H1 (cell line): Measurements from ENCODE around the gene KRTAP15-1. TPM values are rescaled to one million over a fixed set of nuclear protein-coding genes. Genes with fewer than 3 reads are reported as not detected.

Experiments used
- CTCF ChIA-PET: fragments of 300-600 bp; sonication (Branson Sonifier 250); formaldehyde crosslinking; loops from one replicate; lab custom pipeline; 2021; ENCODE audit not compliant: partially characterized antibody; lab: Charles Lee
- POLR2A ChIA-PET: fragments of 300-600 bp; sonication (Branson Sonifier 250); formaldehyde crosslinking; loops from one replicate; lab custom pipeline; 2021; ENCODE audit warnings: inconsistent platforms; ENCODE audit not compliant: partially characterized antibody; lab: Charles Lee
- DNase-seq, 2 experiments: peaks; one replicate each; pipeline versions ENCODE4 v3.0.0 to v3.0.0-alpha.2; 2010 to 2022; ENCODE audit warnings: low spot score in 2 of 2, low read depth in 1 of 2, mixed read lengths in 1 of 2
- FAIRE-seq: peaks from 2 replicates; lab custom pipeline; 2011; peaks lifted over from hg19 to GRCh38; lab: Jason Lieb, UNC
- H2AFZ ChIP-seq: 2 replicates; pipeline ENCODE4 v1.8.1; 2012; ENCODE audit warnings: low read length, inconsistent platforms
- H2AK5ac ChIP-seq: 2 replicates; pipeline ENCODE4 v1.6.1; 2013; ENCODE audit warnings: low read depth, low read length
- H2BK120ac ChIP-seq: replicated peaks from 2 replicates; pipeline ENCODE3; 2013; ENCODE audit warnings: low read depth, low read length, inconsistent platforms
- H2BK12ac ChIP-seq: 2 replicates; pipeline ENCODE4 v1.6.1; 2013; ENCODE audit warnings: low read depth, low read length
- H2BK15ac ChIP-seq: 2 replicates; pipeline ENCODE4 v1.6.1; 2013; ENCODE audit warnings: low read length
- H2BK20ac ChIP-seq: 2 replicates; pipeline ENCODE4 v1.6.1; 2013; ENCODE audit warnings: low read length
- H2BK5ac ChIP-seq: 2 replicates; pipeline ENCODE4 v1.6.1; 2013; ENCODE audit warnings: low read depth, low read length
- H3K14ac ChIP-seq: 2 replicates; pipeline ENCODE4 v1.6.1; 2013; ENCODE audit warnings: inconsistent platforms; ENCODE audit not compliant: insufficient read length
- H3K18ac ChIP-seq: 2 replicates; pipeline ENCODE4 v1.6.1; 2013; ENCODE audit warnings: low read length; ENCODE audit errors: extremely low read depth
- H3K23ac ChIP-seq: 2 replicates; pipeline ENCODE4 v1.6.1; 2013; ENCODE audit warnings: inconsistent platforms; ENCODE audit not compliant: insufficient read length
- H3K23me2 ChIP-seq: 2 replicates; pipeline ENCODE4 v1.6.1; 2013; ENCODE audit warnings: low read depth, low read length
- H3K27ac ChIP-seq: 2 replicates; pipeline ENCODE4 v1.6.1; 2011; ENCODE audit warnings: low read depth, low read length, inconsistent platforms
- H3K27me3 ChIP-seq, 4 experiments: replicated peaks in 1 of 4; 1 replicate in 1 of 4; 2 replicates in 3 of 4; pipeline versions ENCODE4 v1.6.1 to v1.8.1; 2011 to 2013; ENCODE audit warnings: low read length in 3 of 4, mild to moderate bottlenecking in 3 of 4, inconsistent platforms in 2 of 4, mixed read lengths in 2 of 4, moderate library complexity in 1 of 4; ENCODE audit not compliant: control insufficient read depth in 3 of 4, insufficient read depth in 3 of 4; ENCODE audit errors: extremely low read depth in 1 of 4
- H3K36me3 ChIP-seq, 4 experiments: 2 replicates each; pipeline versions ENCODE4 v1.6.1 to v1.8.1; 2011 to 2013; ENCODE audit warnings: mild to moderate bottlenecking in 4 of 4, low read length in 3 of 4, moderate library complexity in 2 of 4, control low read depth in 1 of 4, inconsistent platforms in 1 of 4; ENCODE audit not compliant: insufficient read depth in 4 of 4, control insufficient read depth in 2 of 4
- H3K4ac ChIP-seq: replicated peaks from 2 replicates; pipeline ENCODE3; 2013; ENCODE audit warnings: low read length, low read depth, mixed read lengths, inconsistent platforms; ENCODE audit not compliant: insufficient read length
- H3K4me1 ChIP-seq, 4 experiments: replicated peaks in 1 of 4; 1 replicate in 1 of 4; 2 replicates in 3 of 4; pipeline versions ENCODE4 v1.6.1 to v1.8.1; 2011 to 2013; ENCODE audit warnings: low read length in 3 of 4, inconsistent platforms in 2 of 4, mixed read lengths in 1 of 4; ENCODE audit not compliant: insufficient read depth in 4 of 4, control insufficient read depth in 3 of 4
- H3K4me2 ChIP-seq, 2 experiments: 2 replicates each; pipeline versions ENCODE4 v1.6.1 to v1.8.1; 2011 to 2013; ENCODE audit warnings: low read depth in 2 of 2, low read length in 2 of 2, control low read depth in 1 of 2, inconsistent platforms in 1 of 2, mild to moderate bottlenecking in 1 of 2; ENCODE audit not compliant: insufficient read depth in 1 of 2
- H3K4me3 ChIP-seq, 4 experiments: fragments of 200-600, 300-600 bp in 1 of 4; sonication (generic), shearing (Covaris generic), sonication (Bioruptor Twin) in 1 of 4; 2 replicates each; pipeline versions ENCODE4 v1.5.1 to v1.8.1; 2011 to 2016; ENCODE audit warnings: low read length in 4 of 4, low read depth in 3 of 4, control low read depth in 2 of 4, inconsistent platforms in 2 of 4, mild to moderate bottlenecking in 2 of 4, mixed read lengths in 1 of 4, moderate library complexity in 1 of 4; ENCODE audit not compliant: insufficient read depth in 2 of 4; ENCODE audit errors: extremely low read depth in 1 of 4
- H3K56ac ChIP-seq: replicated peaks from 2 replicates; pipeline ENCODE3; 2013; ENCODE audit warnings: low read depth, mild to moderate bottlenecking, mixed read lengths, low read length, inconsistent platforms; ENCODE audit not compliant: insufficient read length
- H3K79me1 ChIP-seq: 2 replicates; pipeline ENCODE4 v1.6.1; 2013; ENCODE audit warnings: low read depth, low read length, control low read depth
- H3K79me2 ChIP-seq, 2 experiments: 2 replicates each; pipeline versions ENCODE4 v1.6.1 to v1.8.1; 2012 to 2013; ENCODE audit warnings: low read length in 2 of 2, mild to moderate bottlenecking in 2 of 2, inconsistent platforms in 1 of 2; ENCODE audit not compliant: insufficient read depth in 2 of 2, control insufficient read depth in 1 of 2
- H3K9ac ChIP-seq, 4 experiments: replicated peaks in 1 of 4; 1 replicate in 1 of 4; 2 replicates in 3 of 4; pipeline versions ENCODE4 v1.6.1 to v1.8.1; 2011 to 2013; ENCODE audit warnings: low read depth in 3 of 4, low read length in 3 of 4, control low read depth in 2 of 4, mild to moderate bottlenecking in 2 of 4, moderate library complexity in 2 of 4, inconsistent platforms in 1 of 4; ENCODE audit errors: extremely low read depth in 1 of 4
- H3K9me3 ChIP-seq, 2 experiments: 2 replicates each; pipeline versions ENCODE4 v1.6.1 to v1.8.1; 2012 to 2013; ENCODE audit warnings: mild to moderate bottlenecking in 2 of 2, moderate library complexity in 2 of 2, control low read depth in 1 of 2, inconsistent platforms in 1 of 2, low read depth in 1 of 2, low read length in 1 of 2, mixed read lengths in 1 of 2; ENCODE audit not compliant: insufficient read depth in 2 of 2
- H4K20me1 ChIP-seq, 2 experiments: replicated peaks in 1 of 2; 2 replicates each; pipeline versions ENCODE3 to v1.8.1; 2011 to 2013; ENCODE audit warnings: inconsistent platforms in 2 of 2, low read length in 2 of 2, mild to moderate bottlenecking in 1 of 2; ENCODE audit not compliant: insufficient read depth in 2 of 2, control insufficient read depth in 1 of 2
- H4K5ac ChIP-seq: 2 replicates; pipeline ENCODE4 v1.6.1; 2013; ENCODE audit warnings: low read length, low read depth, mixed read lengths, inconsistent platforms; ENCODE audit not compliant: insufficient read length
- H4K8ac ChIP-seq: 2 replicates; pipeline ENCODE4 v1.8.0; 2013; ENCODE audit warnings: mild to moderate bottlenecking, moderate library complexity, low read length, inconsistent platforms; ENCODE audit not compliant: insufficient read depth; ENCODE audit errors: extremely low read depth
- H4K91ac ChIP-seq: replicated peaks from 2 replicates; pipeline ENCODE3; 2013; ENCODE audit warnings: low read length, mixed read lengths, inconsistent platforms; ENCODE audit not compliant: insufficient read length
- PHF8 ChIP-seq: fragments of 200-600 bp; sonication (generic); conservative IDR thresholded peaks from 2 replicates; pipeline ENCODE4 v1.7.1; 2012; ENCODE audit warnings: low read depth, mild to moderate bottlenecking, inconsistent platforms, low read length, moderate library complexity
- RAD21 ChIP-seq, 2 experiments: IDR thresholded peaks in 1 of 2; conservative IDR thresholded peaks in 1 of 2; 2 replicates each; pipeline ENCODE4 v1.6.1; 2011; ENCODE audit warnings: low read depth in 2 of 2, low read length in 2 of 2, improper control_type of control experiment in 1 of 2, inconsistent platforms in 1 of 2, mild to moderate bottlenecking in 1 of 2, moderate library complexity in 1 of 2
- YY1 ChIP-seq: IDR thresholded peaks from 2 replicates; pipeline ENCODE4 v1.6.1; 2011; ENCODE audit warnings: low read depth, mild to moderate bottlenecking, low read length
- WGBS, 2 experiments: shearing (Covaris generic) in 1 of 2; methylation state at CpG; one replicate each; pipeline versions ENCODE4 v1.1.6 to v1.1.7; 2013 to 2015; ENCODE audit warnings: low lambda C conversion rate in 2 of 2, mixed read lengths in 2 of 2, inconsistent platforms in 1 of 2, low coverage in 1 of 2, missing lambda C conversion rate in 1 of 2; ENCODE audit not compliant: insufficient replicate concordance in 2 of 2, insufficient coverage in 1 of 2, insufficient read length in 1 of 2; ENCODE audit errors: extremely low coverage in 1 of 2, missing lambda C conversion rate in 1 of 2; 5-methylcytosine and 5-hydroxymethylcytosine counted together
- polyA plus RNA-seq, 7 experiments: library from polyadenylated mRNA; depleted of rRNA in 3 of 7; stranded (reverse) in 5 of 7; unstranded in 2 of 7; fragments of >200 nt in 5 of 7; fragments of 200-250 nt in 2 of 7; gene quantifications; 1 replicate in 5 of 7; 2 replicates in 1 of 7; 4 replicates in 1 of 7; pipeline versions ENCODE4 v1.2.1 to v1.2.3, GENCODE V29; 2011 to 2013; ENCODE audit warnings: missing spikeins in 2 of 7, mixed read lengths in 2 of 7
- total RNA-seq: library from RNA; stranded (reverse); fragmentation: NEBNext Ultra II Directional; extraction: Animal tissue kit (Norgen Biotek cat#: 25700); gene quantifications from 2 replicates; pipeline ENCODE4 v1.2.1, GENCODE V29; 2021
- TF ChIP-seq, protein P1 (sequence below): IDR thresholded peaks from 2 replicates; pipeline ENCODE4 v1.6.1; 2012; ENCODE audit warnings: inconsistent platforms
- TF ChIP-seq, protein P2 (sequence below), 3 experiments: IDR thresholded peaks; 1 replicate in 2 of 3; 2 replicates in 1 of 3; pipeline versions ENCODE4 v1.5.1 to v1.6.1; 2011; ENCODE audit warnings: low read length in 3 of 3, mild to moderate bottlenecking in 3 of 3, inconsistent platforms in 2 of 3, low read depth in 1 of 3, moderate library complexity in 1 of 3; ENCODE audit not compliant: insufficient read depth in 1 of 3; ENCODE audit errors: control extremely low read depth in 1 of 3

Gene KRTAP15-1
- total and polyA plus RNA-seq, 2 of the 8 experiments (the other 6 are each of a cell fraction or from before 2014, with no cell fraction given): not detected

DNA sequence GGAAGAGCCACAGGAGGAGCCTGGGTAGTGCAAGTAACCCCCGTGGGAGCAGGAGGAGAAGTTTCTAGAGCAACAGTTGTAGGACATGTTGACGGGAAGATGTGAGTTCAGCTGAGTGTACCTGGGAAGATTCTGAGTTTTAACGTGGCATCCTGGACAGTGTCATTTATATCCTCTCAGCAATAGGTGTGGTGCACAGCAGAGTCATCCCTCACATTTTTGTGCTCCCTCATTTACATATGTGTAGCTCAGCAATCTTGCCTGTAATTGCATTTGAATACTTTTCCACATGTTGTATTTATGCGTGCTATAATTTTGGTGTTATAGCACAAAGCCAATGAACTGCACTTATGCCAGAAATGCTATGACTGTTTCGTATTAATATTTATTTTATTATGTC, 14.2 kb upstream of the KRTAP15-1 start, which contains the start of gene KRTAP13-3:
Gene KRTAP13-3, minus strand, starts transcription at position 101 of the 400 bp plus-strand sequence. Its CDS starts 14 bp downstream, at position 87.
- H2BK120ac ChIP-seq: peak within 1 kb of the TSS; percentile 16
- H4K8ac ChIP-seq: no peak within 1 kb of the TSS
- DNase-seq (no peak), FAIRE-seq (no peak)
- peak within 1 kb of the TSS; percentile 9 for H3K4ac ChIP-seq
- H3K27ac ChIP-seq: no peak within 1 kb of the TSS
- peaks cover 2 to 15% (median 6%) of the 10 kb centered on the region in 4 experiments; a peak in 5 of 7 replicates for H3K4me1 ChIP-seq
- ChIA-PET CTCF (interaction anchor here (1.2 to 1.5 kb wide), 2 partner anchors 16 to 19 kb away, joined by 3 to 5 read pairs; no protein-coding TSS in a partner anchor), POLR2A (no interaction called here)
- H4K91ac ChIP-seq: peak within 1 kb of the TSS; percentile 39
- 82% methylated on average over 5 of the region's 5 CpGs; no CpG with 5 or more reads in 1 of the 2 experiments for WGBS, 2 experiments
- H3K9ac ChIP-seq: no peak within 1 kb of the TSS
- H3K14ac ChIP-seq: no peak within 1 kb of the TSS
- H3K4me2 ChIP-seq: peak within 1 kb of the TSS in 1 of 2 experiments; percentile 21; a peak in 1 of 4 replicates
- H3K4me3 ChIP-seq: no peak within 1 kb of the TSS
- no peaks in the 10 kb centered on the region for H3K79me2 ChIP-seq
- peak within 1 kb of the TSS; percentile 53; the same call in 1 of the 2 replicates for H2BK20ac ChIP-seq
- H4K5ac ChIP-seq: peak within 1 kb of the TSS; percentile 72
- no peaks in the 10 kb centered on the region for H4K20me1 ChIP-seq
- peaks cover 7 to 10% of the 10 kb centered on the region in 2 experiments; a peak in 3 of 4 replicates for H3K9me3 ChIP-seq
- H2AFZ ChIP-seq: no peak within 1 kb of the TSS
- no peak within 1 kb of the TSS for H3K23ac ChIP-seq
- no peaks in the 10 kb centered on the region for H3K79me1 ChIP-seq
- peak within 1 kb of the TSS; percentile 65; the same call in 1 of the 2 replicates for H3K18ac ChIP-seq
- peak within 1 kb of the TSS; percentile 82; the same call in 1 of the 2 replicates for H2BK12ac ChIP-seq
- H2BK5ac ChIP-seq: no peak within 1 kb of the TSS
- no peaks in the 10 kb centered on the region for H3K27me3 ChIP-seq
- H3K23me2 ChIP-seq: no peaks in the 10 kb centered on the region
- H2BK15ac ChIP-seq: peak within 1 kb of the TSS; percentile 53; the same call in 1 of the 2 replicates
- no peaks in the 10 kb centered on the region for H3K36me3 ChIP-seq
- no peak within 1 kb of the TSS for H3K56ac ChIP-seq
- TF ChIP-seq, protein P1, sequence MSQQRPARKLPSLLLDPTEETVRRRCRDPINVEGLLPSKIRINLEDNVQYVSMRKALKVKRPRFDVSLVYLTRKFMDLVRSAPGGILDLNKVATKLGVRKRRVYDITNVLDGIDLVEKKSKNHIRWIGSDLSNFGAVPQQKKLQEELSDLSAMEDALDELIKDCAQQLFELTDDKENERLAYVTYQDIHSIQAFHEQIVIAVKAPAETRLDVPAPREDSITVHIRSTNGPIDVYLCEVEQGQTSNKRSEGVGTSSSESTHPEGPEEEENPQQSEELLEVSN: no peak
- TF ChIP-seq, protein P2, sequence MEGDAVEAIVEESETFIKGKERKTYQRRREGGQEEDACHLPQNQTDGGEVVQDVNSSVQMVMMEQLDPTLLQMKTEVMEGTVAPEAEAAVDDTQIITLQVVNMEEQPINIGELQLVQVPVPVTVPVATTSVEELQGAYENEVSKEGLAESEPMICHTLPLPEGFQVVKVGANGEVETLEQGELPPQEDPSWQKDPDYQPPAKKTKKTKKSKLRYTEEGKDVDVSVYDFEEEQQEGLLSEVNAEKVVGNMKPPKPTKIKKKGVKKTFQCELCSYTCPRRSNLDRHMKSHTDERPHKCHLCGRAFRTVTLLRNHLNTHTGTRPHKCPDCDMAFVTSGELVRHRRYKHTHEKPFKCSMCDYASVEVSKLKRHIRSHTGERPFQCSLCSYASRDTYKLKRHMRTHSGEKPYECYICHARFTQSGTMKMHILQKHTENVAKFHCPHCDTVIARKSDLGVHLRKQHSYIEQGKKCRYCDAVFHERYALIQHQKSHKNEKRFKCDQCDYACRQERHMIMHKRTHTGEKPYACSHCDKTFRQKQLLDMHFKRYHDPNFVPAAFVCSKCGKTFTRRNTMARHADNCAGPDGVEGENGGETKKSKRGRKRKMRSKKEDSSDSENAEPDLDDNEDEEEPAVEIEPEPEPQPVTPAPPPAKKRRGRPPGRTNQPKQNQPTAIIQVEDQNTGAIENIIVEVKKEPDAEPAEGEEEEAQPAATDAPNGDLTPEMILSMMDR (IDR thresholded peaks at IDR 0.05; ENCODE audit: control extremely low read depth in 1 of 3, insufficient read depth in 1 of 3, low read depth in 1 of 3, low read length in 3 of 3): no peak
- no peak for TF ChIP-seq YY1
- TF ChIP-seq PHF8: no peak
- TF ChIP-seq RAD21 (IDR thresholded peaks at IDR 0.05 in 1 of 2, conservative IDR thresholded peaks at IDR 0.05 in 1 of 2; ENCODE audit: low read depth in 2 of 2, low read length in 2 of 2): no peak
- 0 out of 2 replicates have a peak within 1 kb of the TSS, but pooled peaks have one; percentile 46 for H2AK5ac ChIP-seq
